CD4-positive, alpha-beta T cell treated with Interleukin-1 beta for 1 hour (primary cell): Measurements from ENCODE around the gene GGT7.
"Not testable (repeated sequence)": the region's sequence is repeated elsewhere in the genome, so short reads cannot be mapped to it uniquely, and the experiment has no call there.

Source experiments
- DNase-seq, 2 donors: peaks; one replicate each; pipeline ENCODE4 v3.0.0-alpha.2; 2020 to 2022

The GGT7 gene

GRCh38 chr20:34872622-34873224, at the start of gene GGT7:
GGT7 (minus strand) TSS chr20:34872856; CDS start chr20:34872815, 41 bp downstream.
- peak; percentile 86 to 88 for DNase-seq

DNA sequence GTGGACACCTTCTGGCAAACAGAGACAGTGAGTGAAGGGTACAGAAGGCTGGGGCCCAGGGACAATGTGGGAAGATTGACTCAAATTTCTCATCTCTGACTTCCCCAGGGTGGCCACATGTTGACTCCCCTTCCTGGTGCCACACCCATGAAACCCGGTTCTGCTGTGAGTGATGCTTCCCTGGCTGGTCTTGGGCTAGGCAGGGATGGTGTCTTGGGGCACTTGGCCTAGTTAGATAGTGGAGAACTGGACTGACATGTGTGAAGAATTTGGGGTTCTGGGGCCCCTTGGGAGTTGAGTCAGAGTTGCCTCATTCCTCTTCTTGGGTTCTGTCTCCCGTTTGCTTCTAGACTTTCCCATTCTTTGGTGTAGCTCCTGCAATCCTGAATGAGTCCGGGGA, 48.8 kb upstream of the GGT7 start:
- no peak for DNase-seq

GRCh38 chr20:34920055-34920454, 47.4 kb upstream of the GGT7 start:
- no peak for DNase-seq

- DNase-seq, result no peak
Measured at GRCh38 chr20:34916774-34917354, 44.2 kb upstream of the GGT7 start.

- no peak for DNase-seq
Measured at GRCh38 chr20:34915749-34916455, 43.2 kb upstream of the GGT7 start.

- no peak for DNase-seq
Measured at GRCh38 chr20:34915131-34915530, 42.5 kb upstream of the GGT7 start.

- no peak for DNase-seq
Measured at GRCh38 chr20:34907616-34908469, 35.2 kb upstream of the GGT7 start.

DNA sequence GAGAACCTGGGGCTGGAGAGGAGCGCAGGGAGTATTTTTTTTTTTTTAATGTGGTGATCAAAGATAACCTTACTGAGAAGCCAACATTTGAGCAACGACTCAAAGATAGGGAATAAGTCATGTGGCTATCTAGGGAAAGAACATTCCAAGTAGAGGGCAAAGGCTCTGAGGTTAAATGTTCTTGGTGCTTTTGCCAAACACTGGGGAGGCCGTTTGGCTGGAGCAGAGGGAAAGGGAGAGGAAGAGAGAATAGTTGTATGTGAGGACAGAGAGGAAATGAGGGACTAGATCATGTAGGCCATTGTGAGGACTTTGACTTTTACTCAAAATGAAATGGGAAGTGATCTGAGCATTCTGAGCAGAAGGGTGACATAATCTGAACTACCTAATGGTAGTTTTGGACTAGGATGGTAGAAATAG, 31.6 kb upstream of the GGT7 start:
- DNase-seq, result no peak

GRCh38 chr20:34898731-34899130, 26.1 kb upstream of the GGT7 start:
- DNase-seq, result not testable (repeated sequence)

GRCh38 chr20:34898129-34898528, 25.5 kb upstream of the GGT7 start:
- not testable (repeated sequence) for DNase-seq

DNA sequence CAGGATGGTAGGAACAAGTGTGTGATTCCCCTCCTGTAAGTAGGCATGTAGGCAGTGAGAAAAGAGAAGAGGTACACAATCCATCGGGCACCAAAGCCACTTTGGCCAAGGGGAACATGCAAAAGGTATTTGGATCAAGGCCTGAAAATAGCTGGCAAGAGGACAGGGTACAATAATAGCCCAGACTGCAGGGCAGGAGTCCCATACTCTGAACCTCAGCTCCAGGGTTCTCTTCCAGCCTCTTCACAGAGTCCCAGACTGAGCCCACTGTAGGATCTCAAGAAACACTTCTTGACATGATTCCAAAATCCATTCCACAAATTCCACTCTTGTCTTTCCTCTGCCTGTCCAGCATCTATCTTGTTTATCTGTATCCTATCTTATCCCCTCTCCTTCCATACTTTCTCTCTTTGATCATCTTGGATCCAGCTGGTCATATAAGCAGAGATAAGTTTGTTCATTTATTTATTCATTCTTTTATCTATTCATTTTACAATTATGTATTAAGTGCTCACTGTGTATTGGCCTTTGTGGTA, 23.5 kb upstream of the GGT7 start:
- DNase-seq, result no peak

DNA sequence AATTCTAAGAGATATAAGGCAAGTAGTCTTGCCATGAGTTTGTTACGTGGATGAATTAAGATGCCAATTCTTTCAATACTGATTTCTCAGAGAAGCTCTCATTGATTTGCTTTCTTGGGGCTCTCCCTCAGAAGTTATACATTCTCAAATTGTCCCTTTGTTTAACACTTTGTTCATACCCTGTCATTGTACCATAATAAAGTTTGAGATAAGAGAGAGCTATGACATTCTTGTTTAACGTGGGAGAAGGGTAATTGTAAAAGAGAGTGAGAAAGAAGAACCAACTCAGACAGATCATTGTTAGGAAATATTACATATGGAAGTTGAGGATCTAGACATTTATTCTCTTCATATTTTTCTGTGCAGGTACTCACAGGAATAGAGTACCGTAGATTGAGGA, 22.8 kb upstream of the GGT7 start:
- DNase-seq, result no peak

DNA sequence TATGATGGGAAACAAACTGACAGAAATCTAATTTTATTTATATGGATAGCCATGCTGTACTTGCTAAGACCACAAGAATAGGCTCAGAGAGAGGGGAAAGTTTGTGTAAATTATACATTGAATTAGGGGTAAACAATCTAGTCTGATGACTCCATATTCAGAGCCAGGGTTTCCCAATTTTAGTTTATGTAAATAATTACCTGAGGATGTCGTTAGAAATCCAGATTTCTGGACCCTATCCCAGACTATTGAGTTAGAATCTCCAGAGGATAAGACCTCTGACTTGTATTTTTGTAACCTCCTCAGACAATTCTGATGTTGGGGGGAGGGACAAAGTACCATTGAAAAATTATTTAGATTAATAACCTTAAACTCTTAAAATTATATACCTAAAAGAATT, 22.1 kb upstream of the GGT7 start:
- DNase-seq, result no peak

- DNase-seq, result no peak
Measured at GRCh38 chr20:34892671-34893070, 20.0 kb upstream of the GGT7 start.

GRCh38 chr20:34891166-34892062, 18.8 kb upstream of the GGT7 start:
- peak in 1 of 2 donors; percentile 41 for DNase-seq

- no peak for DNase-seq
Measured at GRCh38 chr20:34888468-34888867, 15.8 kb upstream of the GGT7 start.

GRCh38 chr20:34887023-34887422, 14.4 kb upstream of the GGT7 start:
- no peak for DNase-seq

DNA sequence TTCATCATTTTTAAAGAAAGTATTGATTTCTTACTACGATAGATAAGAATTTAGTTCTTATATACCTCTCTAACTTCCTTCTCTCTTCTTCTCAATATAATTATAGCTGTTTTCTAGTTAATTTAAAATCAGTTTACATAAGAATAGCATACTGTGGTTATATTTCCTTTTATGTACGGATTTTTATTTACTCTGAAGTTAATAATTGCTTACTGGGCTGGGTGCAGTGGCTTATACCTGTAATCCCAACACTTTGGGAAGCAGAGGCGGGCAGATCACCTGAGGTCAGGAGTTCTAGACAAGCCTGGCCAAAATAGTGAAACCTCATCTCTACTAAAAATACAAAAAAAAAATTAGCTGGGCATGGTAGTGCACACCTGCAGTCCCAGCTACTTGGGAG, 13.5 kb upstream of the GGT7 start:
- no peak for DNase-seq

GRCh38 chr20:34884260-34884659, 11.6 kb upstream of the GGT7 start:
- no peak for DNase-seq

GRCh38 chr20:34883809-34884208, 11.2 kb upstream of the GGT7 start:
- DNase-seq, result no peak

DNA sequence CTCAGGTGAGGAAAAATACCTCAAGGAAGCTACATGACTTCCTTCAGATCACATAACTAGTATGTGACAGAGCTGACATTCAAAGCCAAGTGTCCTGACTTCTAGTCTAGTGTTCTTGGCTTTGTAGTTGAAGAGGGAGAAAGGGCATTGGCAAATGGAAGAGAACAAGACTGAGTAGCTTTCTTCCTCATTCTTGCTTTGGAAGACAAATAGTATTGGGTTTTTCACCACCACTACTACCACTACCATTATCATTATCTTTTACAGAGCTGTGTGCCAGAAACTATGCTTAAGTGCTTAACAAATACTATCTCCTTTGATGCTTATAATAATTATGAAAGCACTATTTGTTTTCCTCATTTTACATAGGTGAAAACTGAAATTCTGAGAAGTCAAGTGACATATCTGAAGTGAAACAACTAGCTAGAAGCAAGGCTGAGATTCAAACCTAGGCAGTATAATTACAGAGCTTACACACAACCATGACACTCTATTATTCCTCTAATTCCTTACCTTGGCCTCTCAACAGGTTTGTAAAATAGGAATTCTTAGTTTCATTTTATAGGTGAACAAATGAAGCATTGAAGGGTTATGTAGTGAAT, 10.5 kb upstream of the GGT7 start:
- DNase-seq, result no peak

DNA sequence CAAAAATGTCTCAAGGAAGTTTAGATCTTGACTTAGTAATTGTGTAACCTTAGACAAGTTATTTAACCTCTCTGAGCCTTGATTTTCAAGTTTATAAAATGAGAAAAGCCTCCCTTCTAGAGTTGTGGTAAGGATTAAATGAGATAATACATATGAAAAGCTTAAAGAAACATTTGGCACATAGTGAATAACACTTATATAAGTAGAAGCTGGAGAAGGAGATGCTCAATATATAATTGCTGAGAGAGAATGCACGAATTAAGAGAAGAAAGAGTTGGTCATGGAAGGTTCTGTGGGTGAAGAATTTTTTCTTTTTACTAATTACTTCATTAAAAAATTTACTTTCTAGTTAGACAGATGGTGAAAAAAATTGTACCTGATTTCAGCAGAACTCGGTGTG, 9.0 kb upstream of the GGT7 start:
- DNase-seq, result no peak
